ENCODE measurements around the gene PAQR4.
A peak's percentile ranks its signal among the peaks of the same experiment; 100 is the strongest.

The PAQR4 gene

DNA sequence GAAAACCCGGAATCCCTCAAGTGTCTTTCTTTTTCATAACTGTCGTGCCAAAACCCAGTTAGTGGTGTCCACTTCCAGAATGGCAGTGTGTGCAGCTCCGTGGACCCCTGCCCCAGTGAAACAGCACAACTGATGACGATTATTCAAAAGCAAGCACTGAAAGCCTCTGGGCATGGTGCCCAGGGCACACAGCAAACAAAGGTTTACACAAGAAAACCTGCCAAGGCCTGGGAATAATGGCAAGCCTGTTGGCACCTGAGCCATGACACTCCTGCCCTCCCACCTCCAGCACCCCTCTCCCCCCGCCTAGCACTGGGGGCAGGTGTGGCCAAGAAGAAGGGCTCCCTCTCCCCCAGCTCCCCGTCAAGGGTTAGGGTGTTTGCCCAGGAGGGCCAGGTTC is 8.3 kb downstream of the PAQR4 start:
- Histone ChIP-seq H3K36me3 (ENCODE audit: insufficient read depth, low read length) (peaks cover 17% of the 10 kb centered on the region; the same call in 1 of the 2 replicates), H3K27ac (no peak overlapping the region), H3K9me3 (ENCODE audit: low read depth, low read length) (no peaks in the 10 kb centered on the region), H3K4me3 (no peak overlapping the region), H3K9ac (ENCODE audit: insufficient read length) (no peak overlapping the region)
- TF ChIP-seq POLR2AphosphoS5 (IDR thresholded peaks at IDR 0.05; ENCODE audit: borderline replicate concordance, low read depth, low read length) (no peak), FOXP2 (optimal IDR thresholded peaks at IDR 0.05; ENCODE audit: control extremely low read depth, extremely low read length, insufficient read depth) (no peak), EZH2 (IDR thresholded peaks at IDR 0.05) (no peak)
- no peak for DNase-seq (ENCODE audit: low read depth, low spot score)

DNA sequence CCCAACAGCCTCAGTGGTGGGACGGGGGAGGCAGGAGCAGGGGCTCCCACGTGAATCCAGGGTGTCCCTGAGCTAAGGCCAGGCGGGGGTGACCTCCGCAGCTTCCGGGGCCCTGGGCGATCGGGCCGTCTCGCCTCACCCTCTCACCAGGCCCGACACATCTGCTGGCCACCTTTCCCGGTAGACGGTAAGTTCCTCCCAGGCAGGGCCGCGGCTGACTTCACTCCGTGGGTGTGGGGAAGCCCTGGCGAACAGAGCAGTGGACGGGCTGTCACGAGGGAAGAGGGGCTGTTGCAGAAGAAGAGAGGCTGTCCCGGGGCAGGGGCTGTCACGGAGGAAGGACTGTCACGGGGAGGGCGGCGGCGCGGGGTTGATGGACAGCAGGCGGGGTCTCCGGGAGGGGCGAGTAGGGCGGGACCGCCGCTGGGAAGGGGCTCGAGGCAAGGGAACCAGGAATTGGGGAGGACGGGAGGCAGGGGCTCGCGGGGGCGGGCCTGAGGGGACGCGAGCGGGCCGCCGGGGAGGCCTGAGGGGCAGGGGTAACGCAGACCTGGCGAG is 10.6 kb downstream of the PAQR4 start:
- Histone ChIP-seq H3K9me3 (ENCODE audit: low read depth, low read length) (no peaks in the 10 kb centered on the region), H3K36me3 (ENCODE audit: insufficient read depth, low read length) (peaks cover 13% of the 10 kb centered on the region; the same call in 1 of the 2 replicates), H3K9ac (ENCODE audit: insufficient read length) (peak overlapping the region; percentile 92), H3K4me3 (peak overlapping the region; percentile 89), H3K27ac (peak overlapping the region; percentile 64; the same call in 1 of the 2 replicates)
- no peak for TF ChIP-seq EZH2 (IDR thresholded peaks at IDR 0.05)
- no peak for TF ChIP-seq POLR2AphosphoS5 (IDR thresholded peaks at IDR 0.05; ENCODE audit: borderline replicate concordance, low read depth, low read length)
- TF ChIP-seq FOXP2 (optimal IDR thresholded peaks at IDR 0.05; ENCODE audit: control extremely low read depth, extremely low read length, insufficient read depth), result no peak
- DNase-seq (ENCODE audit: low read depth, low spot score), result no peak

DNA sequence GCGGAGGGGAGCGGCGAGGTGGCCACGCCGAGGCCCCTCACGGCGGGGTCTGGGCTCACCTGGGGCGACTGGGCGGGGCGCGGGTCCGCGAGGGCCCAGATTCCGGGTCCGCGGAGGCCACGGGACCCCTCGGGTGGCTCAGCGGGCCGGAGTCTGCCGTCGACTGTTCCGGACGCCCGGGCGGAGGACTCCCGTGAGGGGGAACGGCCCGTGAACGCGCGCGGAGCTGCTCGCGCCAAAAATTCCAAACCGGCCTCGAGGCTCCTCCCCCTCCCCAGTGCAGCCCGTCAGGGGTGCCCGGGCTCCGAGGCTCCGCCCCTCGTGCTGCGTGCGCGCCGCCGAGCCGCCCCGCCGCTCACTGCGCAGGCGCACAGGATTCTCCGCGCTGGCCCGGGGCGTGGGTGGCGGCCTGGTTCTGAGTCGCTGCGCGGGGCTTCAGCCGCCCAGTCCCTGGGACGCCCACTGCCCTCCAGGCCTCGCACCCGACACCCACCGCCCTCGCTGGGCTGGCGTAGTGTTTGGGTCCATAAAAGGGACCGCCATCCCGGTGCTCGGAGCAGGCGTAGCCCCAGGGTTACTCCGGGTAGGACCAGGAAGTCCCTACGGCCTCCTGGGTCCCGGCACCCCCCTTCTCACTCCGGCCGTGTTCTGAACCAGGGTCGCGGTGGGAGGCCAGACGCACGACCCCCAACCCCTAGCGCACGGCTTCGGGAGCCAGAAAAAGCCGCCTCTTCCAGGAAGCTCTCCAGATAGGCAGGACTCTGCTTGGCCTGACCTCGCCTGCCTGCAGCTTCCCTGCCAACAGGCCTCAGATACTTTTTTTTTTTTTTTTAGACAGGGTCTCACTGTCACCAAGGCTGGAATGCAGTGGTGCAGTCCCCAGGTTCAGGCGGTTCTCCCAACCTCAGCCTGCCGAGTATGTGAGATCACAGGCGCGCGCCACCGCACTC is 11.4 kb downstream of the PAQR4 start, which contains the start of gene PKMYT1:
Gene PKMYT1, minus strand, starts transcription at position 220 of the 950 bp plus-strand sequence. CDS start 789 bp downstream, outside the sequence.
- Histone ChIP-seq H3K36me3 (ENCODE audit: insufficient read depth, low read length) (peaks cover 6% of the 10 kb centered on the region; the same call in 1 of the 2 replicates), H3K9me3 (ENCODE audit: low read depth, low read length) (no peaks in the 10 kb centered on the region), H3K9ac (ENCODE audit: insufficient read length) (peak within 1 kb of the TSS; percentile 92), H3K27ac (peak within 1 kb of the TSS; percentile 74; the same call in 1 of the 2 replicates), H3K4me3 (peak within 1 kb of the TSS; percentile 89)
- no peak for TF ChIP-seq EZH2 (IDR thresholded peaks at IDR 0.05)
- TF ChIP-seq FOXP2 (optimal IDR thresholded peaks at IDR 0.05; ENCODE audit: control extremely low read depth, extremely low read length, insufficient read depth), result no peak
- TF ChIP-seq POLR2AphosphoS5 (IDR thresholded peaks at IDR 0.05; ENCODE audit: borderline replicate concordance, low read depth, low read length), result peak; percentile 91
- no peak for DNase-seq (ENCODE audit: low read depth, low spot score)

DNA sequence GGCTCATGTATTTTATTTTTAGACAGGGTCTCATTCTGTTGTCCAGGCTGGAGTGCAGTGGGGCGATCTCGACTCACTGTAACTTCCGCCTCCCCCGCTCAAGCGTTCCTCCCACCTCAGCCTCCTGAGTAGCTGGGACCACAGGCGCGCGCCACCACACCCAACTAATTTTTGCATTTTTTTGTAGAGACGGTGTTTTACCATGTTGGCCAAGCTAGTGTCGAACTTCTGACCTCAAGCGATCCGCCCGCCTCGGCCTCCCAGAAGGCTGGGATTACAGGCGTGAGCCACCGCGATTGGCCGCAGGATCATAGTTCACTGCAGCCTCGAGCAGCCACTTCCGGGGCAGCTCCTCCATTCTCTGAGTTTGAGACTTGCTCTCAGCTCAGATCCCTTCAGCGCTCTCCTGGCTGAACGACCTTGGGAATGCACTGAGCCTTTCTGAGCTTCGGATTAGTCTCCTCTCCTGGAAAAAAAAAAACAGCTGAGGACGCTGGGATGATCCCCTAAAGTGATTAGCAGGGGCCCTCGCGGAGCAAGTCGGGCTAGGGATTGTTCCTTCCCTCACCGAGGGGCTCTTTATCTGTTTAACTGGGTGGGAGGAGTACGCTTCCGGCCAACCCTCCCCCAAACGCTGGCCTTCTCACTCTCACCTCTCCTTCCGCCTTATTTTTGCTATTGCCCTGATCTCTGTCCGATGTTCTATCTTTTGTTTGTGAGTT is 12.2 kb downstream of the PAQR4 start:
- H3K27ac ChIP-seq, result 0 out of 2 replicates have a peak overlapping the region, but pooled peaks have one; percentile 44
- peak overlapping the region; percentile 39 for H3K9ac ChIP-seq (ENCODE audit: insufficient read length)
- H3K36me3 ChIP-seq (ENCODE audit: insufficient read depth, low read length), result no peaks in the 10 kb centered on the region; the same call in 1 of the 2 replicates
- H3K9me3 ChIP-seq (ENCODE audit: low read depth, low read length), result no peaks in the 10 kb centered on the region
- no peak for DNase-seq (ENCODE audit: low read depth, low spot score)
- TF ChIP-seq FOXP2 (optimal IDR thresholded peaks at IDR 0.05; ENCODE audit: control extremely low read depth, extremely low read length, insufficient read depth) (no peak), EZH2 (IDR thresholded peaks at IDR 0.05) (no peak), POLR2AphosphoS5 (IDR thresholded peaks at IDR 0.05; ENCODE audit: borderline replicate concordance, low read depth, low read length) (no peak)
- no peak overlapping the region; the same call in 1 of the 2 replicates for H3K4me3 ChIP-seq

DNA sequence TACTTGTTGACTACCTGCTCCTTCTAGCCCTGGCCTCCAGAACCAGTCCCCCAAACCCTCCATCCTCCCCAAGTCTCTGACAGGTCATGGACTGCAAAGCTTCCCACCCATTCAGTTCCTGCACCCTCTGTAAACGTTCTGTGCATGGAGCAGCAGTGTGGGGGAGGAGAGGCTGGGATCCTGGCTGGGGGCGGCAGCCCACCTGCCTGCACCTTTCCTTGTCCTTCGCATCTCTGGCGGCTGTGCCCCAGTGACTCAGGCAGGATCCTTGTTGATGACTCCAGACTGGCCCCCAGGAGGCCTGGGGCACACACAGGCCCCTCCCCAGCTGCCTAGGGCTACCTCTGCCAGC is 12.7 kb downstream of the PAQR4 start:
- Histone ChIP-seq H3K36me3 (ENCODE audit: insufficient read depth, low read length) (no peaks in the 10 kb centered on the region; the same call in 1 of the 2 replicates), H3K27ac (no peak overlapping the region), H3K9me3 (ENCODE audit: low read depth, low read length) (no peaks in the 10 kb centered on the region), H3K9ac (ENCODE audit: insufficient read length) (peak overlapping the region; percentile 39), H3K4me3 (no peak overlapping the region)
- TF ChIP-seq POLR2AphosphoS5 (IDR thresholded peaks at IDR 0.05; ENCODE audit: borderline replicate concordance, low read depth, low read length) (no peak), EZH2 (IDR thresholded peaks at IDR 0.05) (no peak), FOXP2 (optimal IDR thresholded peaks at IDR 0.05; ENCODE audit: control extremely low read depth, extremely low read length, insufficient read depth) (no peak)
- no peak for DNase-seq (ENCODE audit: low read depth, low spot score)

DNA sequence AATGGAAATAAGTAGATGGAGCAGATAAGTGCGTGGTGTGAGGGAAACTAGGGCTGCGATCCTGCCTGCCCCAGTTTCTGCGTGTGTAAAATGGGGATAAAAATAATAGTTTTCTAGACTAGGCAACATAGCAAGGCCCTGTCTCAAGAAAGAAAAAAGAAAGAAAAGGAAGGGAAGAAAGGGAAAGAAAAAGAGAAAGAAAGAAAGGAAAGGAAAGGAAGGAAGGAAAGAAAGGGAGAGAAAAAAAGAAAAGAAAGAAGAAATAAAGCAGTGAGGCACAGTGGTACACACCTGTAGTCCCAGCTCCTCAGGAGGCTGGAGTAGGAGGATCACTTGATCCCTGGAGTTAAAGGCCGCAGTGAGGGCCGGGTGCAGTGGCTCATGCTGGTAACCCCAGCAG is 13.3 kb downstream of the PAQR4 start:
- DNase-seq (ENCODE audit: low read depth, low spot score), result no peak
- Histone ChIP-seq H3K36me3 (ENCODE audit: insufficient read depth, low read length) (no peaks in the 10 kb centered on the region; the same call in 1 of the 2 replicates), H3K9ac (ENCODE audit: insufficient read length) (no peak overlapping the region), H3K4me3 (no peak overlapping the region), H3K27ac (peak overlapping the region; percentile 11; the same call in 1 of the 2 replicates), H3K9me3 (ENCODE audit: low read depth, low read length) (no peaks in the 10 kb centered on the region)
- TF ChIP-seq EZH2 (IDR thresholded peaks at IDR 0.05) (no peak), FOXP2 (optimal IDR thresholded peaks at IDR 0.05; ENCODE audit: control extremely low read depth, extremely low read length, insufficient read depth) (no peak), POLR2AphosphoS5 (IDR thresholded peaks at IDR 0.05; ENCODE audit: borderline replicate concordance, low read depth, low read length) (no peak)

DNA sequence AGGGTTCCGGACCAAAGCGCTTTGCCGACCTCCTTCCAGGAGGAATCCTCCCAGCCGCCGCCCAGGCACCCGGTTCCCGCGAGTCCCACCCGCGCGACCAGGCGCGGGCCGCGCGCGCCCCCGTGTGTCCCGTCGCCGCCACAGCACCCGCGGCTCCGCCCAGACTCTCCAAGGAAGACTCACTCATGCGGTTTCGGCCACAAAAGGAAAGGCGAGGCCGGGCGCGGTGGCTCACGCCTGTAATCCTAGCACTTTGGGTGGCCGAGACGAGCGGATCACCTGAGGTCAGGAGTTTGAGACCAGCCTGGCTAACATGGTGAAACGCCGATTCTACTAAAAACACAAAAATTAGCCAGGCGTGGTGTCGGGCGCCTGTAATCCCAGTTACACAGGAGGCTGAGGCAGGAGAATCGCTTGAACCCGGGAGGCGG is 14.6 kb downstream of the PAQR4 start:
- Histone ChIP-seq H3K27ac (no peak overlapping the region), H3K9me3 (ENCODE audit: low read depth, low read length) (no peaks in the 10 kb centered on the region), H3K9ac (ENCODE audit: insufficient read length) (no peak overlapping the region), H3K36me3 (ENCODE audit: insufficient read depth, low read length) (no peaks in the 10 kb centered on the region), H3K4me3 (peak overlapping the region; percentile 66)
- DNase-seq (ENCODE audit: low read depth, low spot score), result no peak
- TF ChIP-seq FOXP2 (optimal IDR thresholded peaks at IDR 0.05; ENCODE audit: control extremely low read depth, extremely low read length, insufficient read depth), result no peak
- TF ChIP-seq POLR2AphosphoS5 (IDR thresholded peaks at IDR 0.05; ENCODE audit: borderline replicate concordance, low read depth, low read length), result no peak
- TF ChIP-seq EZH2 (IDR thresholded peaks at IDR 0.05), result no peak
